Cardiac muscle cell (in vitro differentiated cells and primary cell): ENCODE data around the gene FUCA2. TPM values are rescaled to one million over a fixed set of nuclear protein-coding genes. Genes with fewer than 3 reads are reported as not detected.

Source experiments
- DNase-seq, 2 donors: peaks; one replicate each; pipeline versions ENCODE4 v3.0.0 to v3.0.0-alpha.2; 2010 to 2017; ENCODE audit warnings: low read depth in 1 of 2, low spot score in 1 of 2
- H3K27ac ChIP-seq: fragments of 200-600 bp; sonication (generic); 2 replicates; pipeline ENCODE4 v1.5.1; 2016
- H3K27me3 ChIP-seq: fragments of 200-600 bp; sonication (generic); 2 replicates; pipeline ENCODE4 v1.6.0; 2016; ENCODE audit warnings: control low read depth
- H3K36me3 ChIP-seq: fragments of 200-600 bp; sonication (generic); 2 replicates; pipeline ENCODE4 v1.5.1; 2016; ENCODE audit warnings: control low read depth
- H3K4me1 ChIP-seq: fragments of 200-600 bp; sonication (generic); 2 replicates; pipeline ENCODE4 v1.8.1; 2017; ENCODE audit warnings: low read depth, mild to moderate bottlenecking, mixed run types
- H3K4me3 ChIP-seq: fragments of 200-600 bp; sonication (generic); 2 replicates; pipeline ENCODE4 v1.5.1; 2016; ENCODE audit warnings: mild to moderate bottlenecking
- H3K9me3 ChIP-seq: fragments of 200-600 bp; sonication (generic); 2 replicates; pipeline ENCODE4 v1.5.1; 2017; ENCODE audit warnings: low read depth, mild to moderate bottlenecking, control low read depth
- CTCF ChIP-seq: IDR thresholded peaks from 2 replicates; pipeline ENCODE4 v1.5.1; 2012; ENCODE audit warnings: low read depth, mild to moderate bottlenecking, low read length
- polyA plus RNA-seq: library from polyadenylated mRNA; unstranded; fragments of >200 nt; fragmentation: Nextera tagmentation; extraction: Ambion mirVana; gene quantifications from 2 replicates; pipeline ENCODE4 v1.2.1, GENCODE V29; 2016
- total RNA-seq: library from RNA; depleted of rRNA; stranded (reverse); fragments of >200 nt; gene quantifications from 2 replicates; pipeline ENCODE4 v1.2.3, GENCODE V29; 2016

Gene FUCA2
- total and polyA plus RNA-seq, 2 experiments from 2014 or later = 16.1 to 32.6 TPM

DNA sequence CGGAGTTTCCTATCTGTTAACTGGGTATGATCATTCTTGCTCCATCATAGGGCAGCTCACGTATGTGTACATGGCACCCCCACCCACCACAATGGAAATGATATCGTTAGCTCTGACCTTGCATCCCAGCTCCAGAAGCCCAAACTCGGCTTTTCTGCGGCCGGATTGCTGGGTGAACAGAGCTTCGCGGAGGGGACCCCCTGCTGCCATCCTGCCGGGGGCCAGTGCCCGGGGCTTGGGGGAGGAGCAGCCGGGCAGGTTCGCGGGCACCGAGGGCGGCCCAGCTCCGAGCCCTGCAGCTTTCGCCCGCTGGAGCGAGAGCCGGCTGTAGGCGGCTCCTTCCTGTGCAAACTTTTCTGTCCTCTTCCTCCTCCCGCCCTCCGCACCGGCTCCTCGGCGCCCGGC, 24.9 kb upstream of the FUCA2 start:
- no peak for TF ChIP-seq CTCF
- Histone ChIP-seq H3K4me3 (peak overlapping the region; percentile 37), H3K27ac (no peak overlapping the region), H3K36me3 (no peaks in the 10 kb centered on the region), H3K4me1 (no peaks in the 10 kb centered on the region), H3K9me3 (no peaks in the 10 kb centered on the region), H3K27me3 (peaks cover 63% of the 10 kb centered on the region)
- peak in 1 of 2 donors; percentile 46 for DNase-seq

DNA sequence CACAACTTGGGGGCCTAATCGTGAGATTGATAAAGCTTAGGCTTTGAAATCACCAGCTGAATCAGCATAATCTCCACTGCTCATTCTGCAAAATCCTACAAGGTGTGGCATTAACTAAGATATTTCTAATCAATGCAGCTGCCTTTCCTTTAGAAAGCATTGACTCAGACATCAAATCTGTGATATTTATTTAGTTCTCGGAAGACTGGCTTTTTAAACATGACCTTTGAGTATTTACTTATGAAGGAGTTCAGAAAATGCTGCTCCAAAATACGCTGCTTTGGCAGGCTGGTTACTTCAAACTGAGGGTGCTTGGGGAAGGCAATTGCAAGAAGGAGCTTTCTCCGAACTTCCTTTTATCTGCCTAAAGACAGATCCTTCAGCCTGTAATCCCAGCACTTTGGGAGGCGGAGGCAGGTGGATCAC, 23.7 kb upstream of the FUCA2 start:
- Histone ChIP-seq H3K27ac (no peak overlapping the region), H3K4me3 (no peak overlapping the region), H3K4me1 (no peaks in the 10 kb centered on the region), H3K36me3 (no peaks in the 10 kb centered on the region), H3K9me3 (no peaks in the 10 kb centered on the region), H3K27me3 (peaks cover 63% of the 10 kb centered on the region)
- TF ChIP-seq CTCF = no peak
- no peak for DNase-seq

GRCh38 chr6:143531720-143532499, 20.4 kb upstream of the FUCA2 start:
- Histone ChIP-seq H3K27ac (no peak overlapping the region), H3K4me3 (no peak overlapping the region), H3K4me1 (no peaks in the 10 kb centered on the region), H3K27me3 (peaks cover 38% of the 10 kb centered on the region), H3K9me3 (no peaks in the 10 kb centered on the region), H3K36me3 (no peaks in the 10 kb centered on the region)
- DNase-seq = no peak
- no peak for TF ChIP-seq CTCF

GRCh38 chr6:143529095-143529494, 17.6 kb upstream of the FUCA2 start:
- Histone ChIP-seq H3K4me3 (no peak overlapping the region), H3K4me1 (no peaks in the 10 kb centered on the region), H3K9me3 (no peaks in the 10 kb centered on the region), H3K27ac (no peak overlapping the region), H3K36me3 (no peaks in the 10 kb centered on the region), H3K27me3 (peaks cover 15% of the 10 kb centered on the region)
- DNase-seq = no peak
- TF ChIP-seq CTCF = no peak

DNA sequence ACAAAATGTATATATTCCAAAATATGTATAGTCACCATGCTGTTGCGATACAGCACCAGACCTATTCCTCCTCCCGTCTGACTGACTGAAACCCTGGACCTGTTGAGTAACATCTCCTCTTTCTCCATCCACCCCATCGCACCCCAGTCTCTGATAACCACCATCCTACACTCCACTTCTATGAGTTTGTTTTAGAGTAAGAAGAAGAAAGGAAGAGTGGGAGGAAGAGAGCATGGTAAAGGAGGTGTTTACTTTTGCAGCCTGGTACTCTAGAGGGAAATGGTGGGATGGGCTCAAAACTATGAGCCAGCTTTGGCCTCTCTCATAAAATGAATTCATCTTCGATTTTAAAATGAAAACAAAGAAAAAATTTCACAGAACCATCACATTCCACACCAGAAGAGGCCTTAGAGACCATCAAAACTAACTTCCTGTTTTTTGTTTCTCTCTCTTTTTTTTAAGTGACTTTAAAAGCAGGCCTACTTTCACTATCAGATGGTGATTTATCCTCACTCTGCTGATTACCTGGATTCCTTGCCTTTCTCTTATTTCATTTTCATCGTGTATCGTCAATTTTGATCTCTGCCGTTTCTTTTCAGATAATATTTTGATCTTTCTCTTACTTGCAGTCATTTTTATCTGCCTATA, 16.8 kb upstream of the FUCA2 start:
- TF ChIP-seq CTCF = no peak
- DNase-seq = no peak
- no peak overlapping the region for H3K4me3 ChIP-seq
- no peak overlapping the region for H3K27ac ChIP-seq
- peaks cover 11% of the 10 kb centered on the region for H3K27me3 ChIP-seq
- no peaks in the 10 kb centered on the region for H3K4me1 ChIP-seq
- no peaks in the 10 kb centered on the region for H3K9me3 ChIP-seq
- no peaks in the 10 kb centered on the region for H3K36me3 ChIP-seq
